Anterior cingulate cortex (tissue), 58 donors: ENCODE data around the gene CASP8AP2.
"Not testable (repeated sequence)": the region's sequence is repeated elsewhere in the genome, so short reads cannot be mapped to it uniquely, and the experiment has no call there.

ENCODE experiments used
- DNase-seq, 58 donors: peaks; one replicate each; lab custom pipeline; 2025; lab: John Stamatoyannopoulos, UW

The CASP8AP2 gene

DNA sequence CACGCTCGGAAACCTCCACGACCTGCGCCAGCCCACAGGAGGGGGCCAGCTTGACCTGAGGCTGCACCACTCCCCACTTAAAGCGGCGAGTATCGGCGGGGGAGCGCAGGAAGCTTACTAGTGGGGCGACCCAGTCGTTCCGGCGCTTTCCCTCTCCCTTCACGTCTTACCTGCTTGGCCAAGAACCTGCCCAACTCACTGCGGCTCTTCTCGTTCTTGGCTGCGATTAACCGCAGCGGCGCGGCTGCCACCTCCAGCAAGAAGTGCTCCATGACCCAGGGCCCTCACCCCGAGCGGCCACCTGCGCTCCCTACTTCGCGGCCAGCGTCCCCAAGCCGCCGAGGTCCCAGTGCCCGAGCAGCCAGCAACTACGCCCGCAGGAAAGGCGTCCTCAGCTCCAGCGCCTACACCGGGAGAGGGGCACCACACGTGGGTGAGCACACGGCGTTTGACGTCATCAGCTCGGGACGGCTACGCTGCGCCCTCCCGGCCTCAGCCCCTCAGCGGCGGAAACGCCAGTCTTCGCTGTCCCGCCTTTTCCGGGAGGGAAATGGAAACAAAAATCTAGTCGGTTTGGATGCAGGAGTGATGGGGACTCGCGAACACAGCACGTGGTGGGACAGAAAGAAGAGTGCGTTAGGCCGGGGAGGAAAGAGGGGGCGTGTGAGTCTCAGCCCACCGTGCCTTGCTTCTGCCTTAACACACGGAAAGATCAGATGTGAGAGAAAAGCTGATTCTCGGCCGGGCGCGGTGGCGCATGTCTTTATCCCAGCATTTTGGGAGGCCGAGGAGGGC lies 10.1 kb upstream of the CASP8AP2 start, which contains the start of gene MDN1:
Gene MDN1 (minus strand): TSS at position 459 of the 795 bp plus-strand sequence. CDS start 187 bp downstream, at position 272.
- DNase-seq: peak; percentile 41 to 94 (median 83)

DNA sequence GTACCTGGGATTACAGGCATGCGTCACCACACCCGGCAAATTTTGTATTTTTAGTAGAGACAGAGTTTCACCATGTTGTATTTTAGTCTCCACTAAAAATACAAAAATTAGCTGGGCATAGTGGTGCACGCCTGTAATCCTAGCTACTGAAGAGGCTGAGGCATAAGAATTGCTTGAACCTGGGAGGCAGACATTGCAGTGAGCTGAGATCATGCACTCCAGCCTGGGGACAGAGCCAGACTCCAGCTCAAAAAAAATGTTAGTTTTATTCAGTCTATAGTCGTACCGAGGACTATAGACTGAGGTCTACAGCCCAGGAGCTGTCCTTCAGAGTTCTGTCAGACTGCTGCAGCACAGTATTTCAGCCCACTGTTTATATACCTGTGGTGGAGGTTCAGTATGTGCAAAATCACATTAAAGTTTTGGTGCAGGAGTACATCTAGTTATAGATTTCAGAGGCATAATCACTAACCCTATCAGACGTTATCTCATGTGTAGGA lies 3.6 kb upstream of the CASP8AP2 start:
- no peak for DNase-seq

DNA sequence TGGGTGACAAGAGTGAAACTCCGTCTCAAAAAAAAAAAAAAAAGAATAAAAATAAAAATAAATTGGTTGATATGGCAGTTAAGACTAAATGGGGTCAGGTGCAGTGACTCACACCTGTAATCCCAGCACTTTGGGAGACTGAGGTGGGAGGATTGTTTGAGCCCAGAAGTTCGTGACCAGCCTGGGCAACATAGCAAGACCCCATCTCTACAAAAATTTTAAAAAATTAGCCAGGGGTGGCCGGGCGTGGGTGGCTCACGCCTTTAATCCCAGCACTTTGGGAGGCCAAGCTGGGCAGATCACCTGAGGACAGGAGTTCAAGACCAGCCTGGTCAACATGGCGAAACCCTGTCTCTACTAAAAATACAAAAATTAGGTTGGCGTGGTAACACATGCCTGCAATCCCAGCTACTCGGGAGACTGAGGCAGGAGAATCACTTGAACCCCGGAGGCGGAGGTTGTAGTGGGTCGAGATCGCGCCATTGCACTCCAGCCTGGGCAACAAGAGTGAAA lies 1.1 kb upstream of the CASP8AP2 start:
- not testable (repeated sequence) for DNase-seq

DNA sequence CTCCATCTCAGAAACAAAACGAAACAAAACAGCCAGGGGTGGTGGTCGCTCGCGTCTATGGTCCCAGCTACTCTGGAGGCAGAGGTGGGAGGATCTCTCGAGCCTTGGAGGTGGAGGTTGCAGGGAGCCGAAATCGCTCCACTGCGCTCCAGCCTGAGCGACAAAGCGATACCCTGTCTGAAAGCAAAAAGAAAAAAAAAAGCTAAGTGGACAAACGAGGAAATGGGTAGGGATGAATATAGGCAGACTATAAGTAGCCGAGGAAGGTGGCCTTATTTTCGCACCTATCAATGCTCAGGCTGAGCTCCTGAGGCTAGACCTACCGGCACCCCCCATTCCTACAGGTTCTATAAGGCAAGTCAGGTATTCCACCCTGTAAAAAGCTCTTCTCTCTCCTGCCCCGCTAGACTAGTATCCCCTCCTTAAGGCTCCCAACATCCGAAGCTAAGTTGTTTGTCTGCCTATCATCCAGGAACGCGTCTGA lies 650 bp upstream of the CASP8AP2 start:
- peak in 4 of 58 donors; percentile 28 to 47 (median 36) for DNase-seq

DNA sequence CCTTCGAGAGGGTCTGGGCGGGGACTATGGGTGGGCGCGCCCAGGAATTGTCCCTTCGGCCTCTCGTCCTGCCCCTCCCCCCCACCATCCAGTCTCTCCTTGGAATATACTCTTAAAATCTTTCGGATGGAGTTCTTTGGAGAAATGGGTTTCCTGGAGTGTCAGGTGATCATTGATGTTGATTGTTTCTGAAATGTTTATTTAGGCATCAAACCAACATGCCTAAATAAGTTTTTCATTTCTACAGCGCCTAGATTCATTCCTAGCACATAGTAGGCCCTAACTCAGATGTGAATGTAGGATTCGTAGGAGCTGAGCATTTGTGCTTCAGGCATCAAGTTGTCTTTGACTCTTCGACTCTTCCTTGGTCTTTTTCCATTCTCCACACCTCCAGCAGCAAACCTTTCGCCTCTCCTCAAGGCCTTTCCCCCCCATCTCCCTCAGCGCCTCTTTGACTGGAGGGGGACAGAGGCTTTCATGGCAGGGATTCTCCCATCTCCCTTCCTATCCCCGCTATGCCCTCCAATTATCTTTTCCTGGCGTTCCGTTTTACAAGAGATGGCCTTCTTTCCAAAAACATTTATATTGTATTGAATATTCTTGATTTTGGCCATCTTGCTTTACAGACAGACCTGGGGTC lies 610 bp downstream of the CASP8AP2 start:
- peak in 1 of 58 donors; percentile 44 for DNase-seq

DNA sequence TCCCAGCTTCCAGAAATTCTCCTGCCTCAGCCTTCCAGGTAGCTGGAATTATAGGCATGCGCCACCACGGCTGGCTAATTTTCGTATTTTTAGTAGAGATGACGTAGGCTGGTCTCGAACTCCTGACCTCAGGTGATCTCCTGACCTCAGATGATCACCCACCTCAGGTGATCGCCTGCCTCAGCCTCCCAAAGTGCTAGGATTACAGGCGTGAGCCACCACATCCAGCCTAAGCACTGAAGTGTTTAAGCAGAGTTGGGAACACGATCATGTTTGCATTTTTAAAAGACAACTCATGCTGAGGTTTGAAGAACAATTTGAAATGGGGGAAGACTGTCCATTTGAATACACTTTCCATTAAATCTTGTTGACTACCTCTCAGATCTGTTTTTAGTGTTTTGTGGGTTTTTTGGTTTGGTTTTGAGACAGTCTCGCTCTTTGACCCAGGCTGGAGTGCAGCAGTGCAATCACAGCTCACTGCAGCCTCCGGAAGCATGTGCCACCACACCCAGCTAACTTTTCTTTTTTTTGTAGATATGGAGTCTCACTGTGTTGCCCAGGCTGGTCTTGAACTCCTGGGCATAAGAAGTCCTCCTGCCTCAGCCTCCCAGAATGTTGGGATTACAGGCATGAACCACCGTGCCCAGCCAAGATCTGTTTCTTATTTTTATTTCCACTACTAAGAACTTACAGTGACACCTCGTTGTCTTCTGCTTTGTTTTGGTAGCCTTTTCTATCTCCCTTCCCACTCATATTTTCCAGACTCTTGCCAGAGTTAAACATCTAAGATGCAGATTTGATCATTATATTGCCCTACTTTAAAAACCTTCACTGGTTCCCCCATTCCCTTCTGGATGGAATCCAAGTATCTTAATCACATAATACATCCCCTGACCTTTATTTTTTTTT lies 5.5 kb downstream of the CASP8AP2 start:
- DNase-seq: no peak

DNA sequence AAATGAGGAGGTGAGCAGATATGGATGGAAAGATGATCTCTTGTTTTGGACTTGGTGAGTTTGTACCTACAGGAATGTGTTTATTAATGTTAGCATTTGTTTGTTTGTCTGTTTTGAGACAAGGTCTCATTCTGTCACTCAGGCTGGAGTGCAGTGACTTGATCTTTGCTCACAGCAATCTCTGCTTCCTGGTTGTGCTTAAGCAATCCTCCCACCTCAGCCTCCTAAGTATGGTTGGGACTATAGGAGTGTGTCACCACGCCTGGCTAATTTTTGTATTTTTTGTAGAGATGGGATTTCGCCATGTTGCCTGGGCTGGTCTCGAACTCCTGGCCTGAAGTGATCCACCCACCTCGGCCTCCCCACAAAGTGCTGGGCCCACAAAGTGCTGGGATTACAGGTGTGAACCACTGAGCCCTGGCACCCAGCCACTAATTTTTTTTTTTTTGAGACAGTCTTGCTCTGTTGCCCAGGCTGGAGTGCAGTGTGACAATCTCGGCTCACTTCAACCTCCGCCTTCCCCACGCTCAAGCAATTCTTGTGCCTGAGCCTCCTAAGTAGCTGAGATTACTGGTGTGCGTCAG lies 7.1 kb downstream of the CASP8AP2 start:
- DNase-seq: no peak

DNA sequence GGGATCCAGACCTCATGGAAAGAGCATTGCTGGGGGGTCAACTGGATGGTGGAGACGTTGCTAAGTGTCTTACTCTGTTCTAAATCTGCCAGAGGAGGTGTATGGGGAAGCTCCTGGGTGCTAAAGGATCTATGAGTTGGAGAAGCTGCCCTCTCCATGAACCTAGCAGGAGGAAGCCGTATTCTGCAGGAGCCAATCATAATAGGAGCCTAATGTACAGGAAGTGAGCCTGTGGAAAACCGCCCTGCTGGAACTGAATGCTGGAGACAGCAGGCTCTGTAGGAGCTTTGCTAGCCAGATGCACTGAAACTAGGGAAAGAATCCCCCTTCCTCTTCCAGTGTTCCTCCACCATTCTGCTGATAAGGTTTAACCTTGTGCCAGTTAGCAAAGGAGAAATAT lies 10.9 kb downstream of the CASP8AP2 start:
- DNase-seq: no peak

DNA sequence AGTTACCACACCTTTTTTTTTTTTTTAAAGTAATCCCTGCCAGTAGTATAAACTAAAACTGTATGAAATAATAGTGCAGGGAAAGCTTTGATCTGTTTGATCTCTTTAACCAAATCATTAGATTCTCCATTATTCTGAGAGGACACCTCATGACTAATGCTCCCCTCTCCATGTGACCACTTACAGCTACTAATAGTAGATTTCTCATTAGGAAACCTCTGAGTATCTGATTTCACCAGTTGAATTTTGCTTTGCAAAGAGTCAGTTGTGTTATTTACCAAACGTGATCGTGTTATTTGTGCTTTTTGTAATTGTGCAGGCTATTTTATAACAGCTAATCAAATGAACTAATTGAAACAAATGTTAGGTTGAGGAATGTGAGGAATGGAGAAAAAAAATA lies 12.5 kb downstream of the CASP8AP2 start:
- no peak for DNase-seq

DNA sequence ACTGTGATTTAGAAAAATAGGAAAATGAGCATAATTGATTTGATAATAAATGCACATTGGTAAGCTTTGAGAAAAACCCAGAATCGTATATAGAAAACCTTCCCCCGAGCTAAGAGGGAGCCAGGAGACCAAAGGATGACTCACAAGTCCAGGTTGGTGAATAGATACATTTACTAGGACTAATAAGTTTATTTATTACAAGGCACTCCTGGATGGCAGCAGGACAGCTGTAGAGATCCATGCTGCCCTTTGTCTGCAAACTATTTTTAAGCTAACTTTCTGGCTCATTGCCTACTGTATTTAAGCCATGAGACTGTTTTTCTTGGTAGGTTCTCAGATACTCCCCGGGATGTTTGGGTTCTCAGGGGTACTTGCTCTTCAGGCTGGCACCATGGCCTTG lies 13.4 kb downstream of the CASP8AP2 start:
- DNase-seq: no peak

DNA sequence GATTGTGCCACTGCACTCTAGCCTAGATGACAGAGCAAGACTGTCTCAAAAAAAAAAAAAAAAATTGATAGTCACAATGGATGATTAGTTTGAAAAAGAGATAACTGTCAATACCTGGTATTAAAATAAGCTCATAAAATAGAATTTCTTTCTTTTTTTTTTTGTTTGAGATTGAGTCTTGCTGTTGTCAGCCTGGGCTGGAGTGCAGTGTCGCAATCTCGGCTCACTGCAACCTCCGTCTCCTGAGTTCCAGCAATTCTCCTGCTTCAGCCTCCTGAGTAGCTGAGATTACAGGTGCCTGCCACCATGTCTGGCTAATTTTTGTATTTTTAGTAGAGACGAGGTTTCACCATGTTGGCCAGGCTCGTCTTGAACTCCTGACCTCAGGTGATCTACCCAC lies 17.8 kb downstream of the CASP8AP2 start:
- not testable (repeated sequence) for DNase-seq

DNA sequence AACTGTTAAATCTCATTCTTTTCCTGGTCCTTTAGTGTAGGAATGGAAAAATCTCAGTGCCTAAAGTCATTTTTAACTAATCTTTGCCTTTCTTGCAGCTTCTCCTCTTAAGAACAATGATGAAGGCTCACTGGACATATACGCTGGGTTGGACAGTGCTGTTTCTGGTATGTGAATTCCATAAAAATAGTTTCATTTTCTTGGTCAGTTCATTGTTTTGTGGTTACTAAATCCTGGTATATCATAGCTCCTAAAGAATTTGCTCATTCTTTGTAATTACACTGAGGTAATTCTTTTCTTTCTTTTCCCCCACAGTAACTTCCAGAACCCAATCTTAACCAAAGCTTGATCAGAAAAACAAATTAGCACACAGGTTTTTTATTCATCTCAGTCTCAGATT lies 23.4 kb downstream of the CASP8AP2 start:
- no peak for DNase-seq

DNA sequence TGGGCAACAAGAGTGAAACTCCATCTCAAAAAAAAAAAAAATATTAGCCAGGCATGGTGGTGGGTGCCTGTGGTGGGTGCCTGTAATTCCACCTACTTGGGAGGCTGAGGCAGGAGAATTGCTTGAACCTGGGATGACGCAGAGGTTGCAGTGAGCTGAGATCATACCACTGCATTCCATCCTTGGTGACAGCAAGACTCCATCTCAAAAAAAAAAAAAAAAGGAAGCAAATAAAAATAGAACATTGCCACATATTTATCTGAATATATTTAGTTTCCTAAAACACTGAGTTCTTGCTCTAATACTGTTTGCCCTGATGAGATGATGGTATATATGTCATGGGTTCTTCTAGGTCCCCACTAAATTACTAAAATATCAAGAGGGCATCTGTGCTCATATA lies 28.4 kb downstream of the CASP8AP2 start:
- DNase-seq: no peak

DNA sequence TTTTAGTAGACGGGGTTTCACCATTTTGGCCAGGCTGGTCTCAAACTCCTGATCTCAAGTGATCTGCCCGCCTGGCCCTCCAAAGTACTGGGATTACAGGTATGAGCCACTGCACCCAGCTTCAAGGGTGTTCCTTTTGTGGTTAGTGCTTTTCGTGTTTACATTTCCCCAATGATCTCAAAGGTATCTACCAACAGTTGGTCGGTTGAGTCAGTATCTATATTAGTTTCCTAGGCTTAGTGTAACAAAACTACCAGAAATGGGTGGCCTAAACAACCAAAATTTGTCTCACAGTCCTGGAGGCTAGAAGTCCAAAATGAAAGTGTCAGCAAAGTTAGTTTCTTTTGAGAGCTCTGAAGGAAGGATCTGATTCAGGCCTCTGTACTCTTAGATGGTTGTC lies 30.1 kb downstream of the CASP8AP2 start:
- DNase-seq: no peak

DNA sequence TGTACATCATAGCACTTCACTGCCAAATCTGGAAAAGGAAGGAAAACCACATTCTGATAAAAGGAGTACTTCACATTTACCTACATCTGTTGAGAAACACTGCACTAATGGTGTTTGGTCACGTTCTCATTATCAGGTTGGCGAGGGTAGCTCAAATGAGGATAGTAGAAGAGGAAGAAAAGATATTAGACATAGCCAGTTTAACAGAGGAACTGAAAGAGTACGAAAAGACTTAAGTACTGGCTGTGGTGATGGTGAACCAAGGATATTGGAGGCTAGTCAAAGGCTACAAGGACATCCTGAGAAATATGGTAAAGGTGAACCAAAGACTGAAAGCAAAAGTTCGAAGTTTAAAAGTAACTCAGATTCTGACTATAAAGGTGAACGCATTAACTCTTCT lies 32.6 kb downstream of the CASP8AP2 start:
- DNase-seq: no peak

DNA sequence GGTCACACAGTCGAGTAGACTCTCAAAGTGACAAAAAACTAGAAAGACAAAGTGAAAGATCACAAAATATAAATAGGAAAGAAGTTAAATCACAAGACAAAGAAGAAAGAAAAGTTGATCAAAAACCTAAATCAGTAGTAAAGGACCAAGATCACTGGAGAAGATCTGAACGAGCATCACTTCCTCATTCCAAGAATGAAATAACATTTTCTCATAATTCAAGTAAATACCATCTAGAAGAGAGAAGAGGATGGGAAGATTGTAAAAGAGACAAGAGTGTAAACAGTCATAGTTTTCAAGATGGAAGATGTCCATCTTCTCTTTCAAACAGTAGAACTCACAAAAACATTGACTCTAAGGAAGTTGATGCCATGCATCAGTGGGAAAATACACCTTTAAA lies 33.0 kb downstream of the CASP8AP2 start:
- DNase-seq: no peak

DNA sequence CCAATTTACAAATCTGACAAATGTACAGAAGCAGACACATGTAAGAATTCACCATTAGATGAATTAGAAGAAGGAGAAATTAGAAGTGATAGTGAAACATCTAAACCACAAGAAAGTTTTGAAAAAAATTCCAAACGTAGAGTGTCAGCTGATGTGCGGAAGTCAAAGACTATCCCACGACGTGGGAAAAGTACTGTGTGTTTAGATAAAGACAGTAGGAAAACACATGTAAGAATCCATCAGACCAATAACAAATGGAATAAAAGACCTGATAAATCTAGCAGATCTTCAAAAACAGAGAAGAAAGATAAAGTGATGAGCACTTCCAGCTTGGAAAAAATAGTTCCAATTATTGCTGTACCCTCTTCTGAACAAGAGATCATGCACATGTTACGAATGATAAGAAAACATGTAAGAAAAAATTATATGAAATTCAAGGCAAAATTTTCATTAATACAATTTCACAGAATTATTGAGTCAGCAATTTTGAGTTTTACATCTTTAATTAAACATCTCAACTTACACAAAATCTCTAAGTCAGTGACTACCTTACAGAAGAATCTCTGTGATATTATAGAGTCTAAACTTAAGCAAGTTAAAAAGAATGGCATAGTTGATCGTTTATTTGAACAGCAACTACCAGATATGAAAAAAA lies 36.5 kb downstream of the CASP8AP2 start:
- no peak for DNase-seq

DNA sequence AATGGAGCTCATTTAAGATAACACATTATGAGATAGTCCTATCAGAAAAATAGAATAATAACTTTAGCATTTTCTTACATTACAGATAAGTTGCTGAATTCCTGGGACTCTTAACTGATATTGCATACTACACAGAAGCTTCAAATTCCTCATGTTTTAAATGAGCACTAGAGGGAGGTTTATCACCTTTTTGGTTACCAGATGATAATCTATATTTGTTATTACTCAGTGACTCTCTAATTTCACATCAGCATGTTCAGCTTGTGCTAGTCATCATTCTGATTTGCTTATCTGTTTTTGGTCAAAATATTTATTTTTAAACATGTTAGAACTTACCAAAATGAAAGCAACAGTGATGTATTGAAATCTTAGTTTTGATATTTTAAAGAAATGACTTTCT lies 44.0 kb downstream of the CASP8AP2 start:
- no peak for DNase-seq

DNA sequence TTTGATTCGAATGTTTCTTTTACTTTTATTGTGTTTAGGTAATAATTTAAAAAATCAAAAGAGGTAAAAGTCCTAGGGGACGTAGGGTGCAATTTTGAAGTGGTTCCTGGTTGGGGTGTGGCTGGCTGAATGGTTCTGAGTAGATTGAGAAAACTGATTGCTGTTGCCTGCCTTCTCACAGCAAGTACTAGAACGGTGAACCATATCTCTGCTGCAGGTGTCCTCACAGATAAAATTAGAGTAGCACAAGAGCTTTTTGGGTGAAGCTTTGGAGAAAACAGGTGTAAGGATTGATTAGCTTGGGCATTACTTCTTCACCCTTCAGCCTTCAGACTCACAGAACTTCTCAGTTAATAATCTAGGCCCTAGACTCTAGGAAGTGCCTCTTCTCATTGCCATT lies 44.8 kb downstream of the CASP8AP2 start:
- DNase-seq: no peak
